ENCODE results near the gene NRN1L.

DNA sequence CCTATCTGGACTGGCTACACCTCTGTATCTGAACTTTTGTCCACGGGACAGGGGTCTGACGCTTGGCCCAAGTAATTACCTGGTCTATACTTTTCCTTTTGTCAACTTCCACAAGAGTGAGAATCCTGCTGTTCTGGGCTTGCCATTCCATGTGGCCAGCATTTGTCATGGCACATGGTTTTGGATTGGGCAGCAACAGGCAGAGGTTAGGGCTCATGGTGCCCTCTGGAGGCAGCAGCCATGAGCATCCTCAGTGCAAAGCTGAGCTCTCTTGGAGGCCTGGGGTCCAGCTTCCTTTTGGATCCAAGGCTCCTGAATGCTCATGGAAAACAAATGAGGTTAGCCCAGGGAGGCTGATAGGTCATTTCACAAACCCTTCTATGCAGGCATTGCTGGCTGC, 19.4 kb upstream of the NRN1L start:
- TF ChIP-seq, protein P1, sequence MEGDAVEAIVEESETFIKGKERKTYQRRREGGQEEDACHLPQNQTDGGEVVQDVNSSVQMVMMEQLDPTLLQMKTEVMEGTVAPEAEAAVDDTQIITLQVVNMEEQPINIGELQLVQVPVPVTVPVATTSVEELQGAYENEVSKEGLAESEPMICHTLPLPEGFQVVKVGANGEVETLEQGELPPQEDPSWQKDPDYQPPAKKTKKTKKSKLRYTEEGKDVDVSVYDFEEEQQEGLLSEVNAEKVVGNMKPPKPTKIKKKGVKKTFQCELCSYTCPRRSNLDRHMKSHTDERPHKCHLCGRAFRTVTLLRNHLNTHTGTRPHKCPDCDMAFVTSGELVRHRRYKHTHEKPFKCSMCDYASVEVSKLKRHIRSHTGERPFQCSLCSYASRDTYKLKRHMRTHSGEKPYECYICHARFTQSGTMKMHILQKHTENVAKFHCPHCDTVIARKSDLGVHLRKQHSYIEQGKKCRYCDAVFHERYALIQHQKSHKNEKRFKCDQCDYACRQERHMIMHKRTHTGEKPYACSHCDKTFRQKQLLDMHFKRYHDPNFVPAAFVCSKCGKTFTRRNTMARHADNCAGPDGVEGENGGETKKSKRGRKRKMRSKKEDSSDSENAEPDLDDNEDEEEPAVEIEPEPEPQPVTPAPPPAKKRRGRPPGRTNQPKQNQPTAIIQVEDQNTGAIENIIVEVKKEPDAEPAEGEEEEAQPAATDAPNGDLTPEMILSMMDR (IDR thresholded peaks at IDR 0.05), result peak in 5 of 6 experiments; percentile 8 to 57 (median 29)
- TF ChIP-seq POLR2A (IDR thresholded peaks at IDR 0.05), result no peak

Measured in esophagus squamous epithelium (tissue), 4 donors.